ENCODE measurements around the gene ATF7.

GRCh38 chr12:53474077-53474476 lies 152.1 kb downstream of the ATF7 start:
- TF ChIP-seq CTCF (IDR thresholded peaks at IDR 0.05) (no peak), EZH2 (IDR thresholded peaks at IDR 0.05) (no peak)

All from neural progenitor cell (in vitro differentiated cells).